ENCODE data around the gene CCDC71. TPM values are rescaled to one million over a fixed set of nuclear protein-coding genes. Genes with fewer than 3 reads are reported as not detected.

The CCDC71 gene
- total and polyA plus RNA-seq, 2 of the 13 experiments (the other 11 are each of a cell fraction or from before 2014, with no cell fraction given) = 9.7 to 14.3 TPM

DNA sequence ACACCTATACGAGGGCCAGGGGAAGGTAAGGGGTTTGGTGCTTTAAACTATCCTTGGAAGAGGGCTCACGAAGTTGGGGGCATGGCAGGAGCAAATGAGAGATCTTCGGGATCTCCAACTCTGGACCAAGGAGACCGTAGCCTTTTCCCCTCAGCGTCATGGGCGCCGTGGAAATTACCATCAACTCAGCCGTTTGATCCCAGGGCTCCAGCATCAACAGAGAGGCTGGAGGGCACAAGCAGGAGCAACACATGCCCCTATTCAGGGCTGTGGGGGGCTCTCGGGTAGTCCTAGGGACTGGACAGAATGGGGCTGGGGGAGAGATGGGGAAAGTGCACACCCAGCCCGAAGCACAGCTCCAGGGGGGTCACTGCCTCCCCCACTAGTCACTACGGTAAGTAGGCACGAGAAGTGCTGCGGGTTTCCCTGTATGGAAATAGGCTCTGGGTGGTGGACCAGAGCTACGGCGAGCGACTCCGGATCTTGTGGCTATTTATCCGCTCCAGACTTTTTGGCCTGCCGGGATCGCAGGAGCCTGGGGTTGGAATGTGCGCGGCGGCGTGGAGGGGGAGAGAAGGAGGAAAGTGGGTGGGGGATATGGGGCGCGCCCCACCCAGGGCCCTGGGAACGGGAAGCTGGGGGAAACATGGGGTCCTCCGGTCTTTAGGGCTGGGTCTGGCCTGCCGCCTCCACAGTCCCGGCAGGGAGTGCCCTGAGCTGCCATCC lies 32.7 kb downstream of the CCDC71 start (continued):
- TF ChIP-seq, protein P1, sequence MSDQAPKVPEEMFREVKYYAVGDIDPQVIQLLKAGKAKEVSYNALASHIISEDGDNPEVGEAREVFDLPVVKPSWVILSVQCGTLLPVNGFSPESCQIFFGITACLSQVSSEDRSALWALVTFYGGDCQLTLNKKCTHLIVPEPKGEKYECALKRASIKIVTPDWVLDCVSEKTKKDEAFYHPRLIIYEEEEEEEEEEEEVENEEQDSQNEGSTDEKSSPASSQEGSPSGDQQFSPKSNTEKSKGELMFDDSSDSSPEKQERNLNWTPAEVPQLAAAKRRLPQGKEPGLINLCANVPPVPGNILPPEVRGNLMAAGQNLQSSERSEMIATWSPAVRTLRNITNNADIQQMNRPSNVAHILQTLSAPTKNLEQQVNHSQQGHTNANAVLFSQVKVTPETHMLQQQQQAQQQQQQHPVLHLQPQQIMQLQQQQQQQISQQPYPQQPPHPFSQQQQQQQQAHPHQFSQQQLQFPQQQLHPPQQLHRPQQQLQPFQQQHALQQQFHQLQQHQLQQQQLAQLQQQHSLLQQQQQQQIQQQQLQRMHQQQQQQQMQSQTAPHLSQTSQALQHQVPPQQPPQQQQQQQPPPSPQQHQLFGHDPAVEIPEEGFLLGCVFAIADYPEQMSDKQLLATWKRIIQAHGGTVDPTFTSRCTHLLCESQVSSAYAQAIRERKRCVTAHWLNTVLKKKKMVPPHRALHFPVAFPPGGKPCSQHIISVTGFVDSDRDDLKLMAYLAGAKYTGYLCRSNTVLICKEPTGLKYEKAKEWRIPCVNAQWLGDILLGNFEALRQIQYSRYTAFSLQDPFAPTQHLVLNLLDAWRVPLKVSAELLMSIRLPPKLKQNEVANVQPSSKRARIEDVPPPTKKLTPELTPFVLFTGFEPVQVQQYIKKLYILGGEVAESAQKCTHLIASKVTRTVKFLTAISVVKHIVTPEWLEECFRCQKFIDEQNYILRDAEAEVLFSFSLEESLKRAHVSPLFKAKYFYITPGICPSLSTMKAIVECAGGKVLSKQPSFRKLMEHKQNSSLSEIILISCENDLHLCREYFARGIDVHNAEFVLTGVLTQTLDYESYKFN (CRISPR knock-in tag; conservative IDR thresholded peaks at IDR 0.05) = peak; percentile 44; the same call in 1 of the 2 replicates
- TF ChIP-seq HOXA3 (CRISPR knock-in tag; IDR thresholded peaks at IDR 0.05) = peak; percentile 20; the same call in 1 of the 2 replicates
- peak; percentile 4 for TF ChIP-seq RBM39 (IDR thresholded peaks at IDR 0.05; ENCODE audit: low read depth, low read length, poor library complexity, severe bottlenecking)
- 0 out of 2 replicates have a peak, but pooled peaks have one; percentile 14 for TF ChIP-seq ZNF331 (CRISPR knock-in tag; IDR thresholded peaks at IDR 0.05)
- 0 out of 2 replicates have a peak, but pooled peaks have one; percentile 8 for TF ChIP-seq ETV5 (CRISPR knock-in tag; IDR thresholded peaks at IDR 0.05; ENCODE audit: borderline replicate concordance)
- no peak for TF ChIP-seq ZNF530 (CRISPR knock-in tag; IDR thresholded peaks at IDR 0.05; ENCODE audit: low read depth)
- TF ChIP-seq, protein P2, sequence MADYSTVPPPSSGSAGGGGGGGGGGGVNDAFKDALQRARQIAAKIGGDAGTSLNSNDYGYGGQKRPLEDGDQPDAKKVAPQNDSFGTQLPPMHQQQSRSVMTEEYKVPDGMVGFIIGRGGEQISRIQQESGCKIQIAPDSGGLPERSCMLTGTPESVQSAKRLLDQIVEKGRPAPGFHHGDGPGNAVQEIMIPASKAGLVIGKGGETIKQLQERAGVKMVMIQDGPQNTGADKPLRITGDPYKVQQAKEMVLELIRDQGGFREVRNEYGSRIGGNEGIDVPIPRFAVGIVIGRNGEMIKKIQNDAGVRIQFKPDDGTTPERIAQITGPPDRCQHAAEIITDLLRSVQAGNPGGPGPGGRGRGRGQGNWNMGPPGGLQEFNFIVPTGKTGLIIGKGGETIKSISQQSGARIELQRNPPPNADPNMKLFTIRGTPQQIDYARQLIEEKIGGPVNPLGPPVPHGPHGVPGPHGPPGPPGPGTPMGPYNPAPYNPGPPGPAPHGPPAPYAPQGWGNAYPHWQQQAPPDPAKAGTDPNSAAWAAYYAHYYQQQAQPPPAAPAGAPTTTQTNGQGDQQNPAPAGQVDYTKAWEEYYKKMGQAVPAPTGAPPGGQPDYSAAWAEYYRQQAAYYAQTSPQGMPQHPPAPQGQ (CRISPR knock-in tag; IDR thresholded peaks at IDR 0.05; ENCODE audit: borderline replicate concordance) = no peak
- TF ChIP-seq, protein P3, sequence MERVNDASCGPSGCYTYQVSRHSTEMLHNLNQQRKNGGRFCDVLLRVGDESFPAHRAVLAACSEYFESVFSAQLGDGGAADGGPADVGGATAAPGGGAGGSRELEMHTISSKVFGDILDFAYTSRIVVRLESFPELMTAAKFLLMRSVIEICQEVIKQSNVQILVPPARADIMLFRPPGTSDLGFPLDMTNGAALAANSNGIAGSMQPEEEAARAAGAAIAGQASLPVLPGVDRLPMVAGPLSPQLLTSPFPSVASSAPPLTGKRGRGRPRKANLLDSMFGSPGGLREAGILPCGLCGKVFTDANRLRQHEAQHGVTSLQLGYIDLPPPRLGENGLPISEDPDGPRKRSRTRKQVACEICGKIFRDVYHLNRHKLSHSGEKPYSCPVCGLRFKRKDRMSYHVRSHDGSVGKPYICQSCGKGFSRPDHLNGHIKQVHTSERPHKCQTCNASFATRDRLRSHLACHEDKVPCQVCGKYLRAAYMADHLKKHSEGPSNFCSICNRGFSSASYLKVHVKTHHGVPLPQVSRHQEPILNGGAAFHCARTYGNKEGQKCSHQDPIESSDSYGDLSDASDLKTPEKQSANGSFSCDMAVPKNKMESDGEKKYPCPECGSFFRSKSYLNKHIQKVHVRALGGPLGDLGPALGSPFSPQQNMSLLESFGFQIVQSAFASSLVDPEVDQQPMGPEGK (CRISPR knock-in tag; IDR thresholded peaks at IDR 0.05) = peak; percentile 88
- peak; percentile 88 for TF ChIP-seq SRSF1 (optimal IDR thresholded peaks at IDR 0.05; ENCODE audit: low read depth, low read length)
- no peak for TF ChIP-seq GABPA (IDR thresholded peaks at IDR 0.05; ENCODE audit: low read depth, low read length)
- TF ChIP-seq GABPA (CRISPR knock-in tag; IDR thresholded peaks at IDR 0.05; ENCODE audit: low read depth) = peak; percentile 46; the same call in 1 of the 2 replicates
- 0 out of 2 replicates have a peak, but pooled peaks have one; percentile 19 for TF ChIP-seq SIN3B (IDR thresholded peaks at IDR 0.05; ENCODE audit: low read length)
- no peak for TF ChIP-seq LCORL (IDR thresholded peaks at IDR 0.05)
- 0 out of 2 replicates have a peak, but pooled peaks have one; percentile 44 for TF ChIP-seq LCORL (CRISPR knock-in tag; IDR thresholded peaks at IDR 0.05)
- no peak for TF ChIP-seq ZNF841 (CRISPR knock-in tag; IDR thresholded peaks at IDR 0.05; ENCODE audit: borderline replicate concordance)
- peak in 1 of 2 experiments; percentile 31; a peak in 1 of 4 replicates for TF ChIP-seq POLR2A (IDR thresholded peaks at IDR 0.05; ENCODE audit: insufficient read depth in 1 of 2, low read depth in 2 of 2, low read length in 2 of 2)
- TF ChIP-seq, protein P4, sequence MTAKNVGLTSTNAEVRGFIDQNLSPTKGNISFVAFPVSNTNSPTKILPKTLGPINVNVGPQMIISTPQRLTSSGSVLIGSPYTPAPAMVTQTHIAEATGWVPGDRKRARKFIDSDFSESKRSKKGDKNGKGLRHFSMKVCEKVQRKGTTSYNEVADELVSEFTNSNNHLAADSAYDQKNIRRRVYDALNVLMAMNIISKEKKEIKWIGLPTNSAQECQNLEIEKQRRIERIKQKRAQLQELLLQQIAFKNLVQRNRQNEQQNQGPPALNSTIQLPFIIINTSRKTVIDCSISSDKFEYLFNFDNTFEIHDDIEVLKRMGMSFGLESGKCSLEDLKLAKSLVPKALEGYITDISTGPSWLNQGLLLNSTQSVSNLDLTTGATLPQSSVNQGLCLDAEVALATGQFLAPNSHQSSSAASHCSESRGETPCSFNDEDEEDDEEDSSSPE (CRISPR knock-in tag; IDR thresholded peaks at IDR 0.05) = peak; percentile 38; the same call in 1 of the 2 replicates
- TF ChIP-seq ZNF788 (CRISPR knock-in tag; IDR thresholded peaks at IDR 0.05; ENCODE audit: borderline replicate concordance) = no peak; the same call in 1 of the 2 replicates
- peak; percentile 53; the same call in 1 of the 2 replicates for TF ChIP-seq ZNF746 (CRISPR knock-in tag; IDR thresholded peaks at IDR 0.05)
- TF ChIP-seq CBFB (CRISPR knock-in tag; IDR thresholded peaks at IDR 0.05) = peak; percentile 77
- no peak for TF ChIP-seq SMYD3 (CRISPR knock-in tag; IDR thresholded peaks at IDR 0.05)
- TF ChIP-seq NR2F2 (IDR thresholded peaks at IDR 0.05; ENCODE audit: borderline replicate concordance, low read depth) = 0 out of 2 replicates have a peak, but pooled peaks have one; percentile 33

Data from HepG2 (cell line).